HepG2 (cell line): Measurements from ENCODE around the gene SCAF11. TPM values are rescaled to one million over a fixed set of nuclear protein-coding genes. Genes with fewer than 3 reads are reported as not detected.
A peak's percentile ranks its signal among the peaks of the same experiment; 100 is the strongest.

Experiments
- AHR ChIP-seq: IDR thresholded peaks from 2 replicates; pipeline ENCODE4 v1.6.1; 2018; ENCODE audit warnings: missing genetic modification reagents, missing compliant biosample characterization
- ATRX ChIP-seq: sonication (generic); formaldehyde crosslinking; IDR thresholded peaks from 2 replicates; pipeline ENCODE4 v1.4.0; 2020; ENCODE audit warnings: missing genetic modification reagents, borderline replicate concordance
- BRCA1 ChIP-seq: sonication (generic); formaldehyde crosslinking; IDR thresholded peaks from 2 replicates; pipeline ENCODE4 v1.4.0; 2020; ENCODE audit warnings: missing genetic modification reagents
- DBP ChIP-seq: sonication (generic); formaldehyde crosslinking; IDR thresholded peaks from 2 replicates; pipeline ENCODE4 v1.4.0; 2020; ENCODE audit warnings: missing genetic modification reagents; ENCODE audit errors: not compliant biosample characterization
- JDP2 ChIP-seq: sonication (generic); formaldehyde crosslinking; IDR thresholded peaks from 2 replicates; pipeline ENCODE4 v1.8.1; 2022; ENCODE audit warnings: missing genetic modification reagents, borderline replicate concordance
- KLF11 ChIP-seq: IDR thresholded peaks from 2 replicates; pipeline ENCODE4 v1.6.1; 2016; ENCODE audit warnings: missing compliant biosample characterization
- MXI1 ChIP-seq: IDR thresholded peaks from 3 replicates; pipeline ENCODE4 v1.6.1; 2012; ENCODE audit warnings: low read depth, low read length, inconsistent platforms, borderline replicate concordance
- RNF2 ChIP-seq: fragments of 450-650 bp; conservative IDR thresholded peaks from 2 replicates; pipeline ENCODE4 v1.6.1; 2016; ENCODE audit warnings: low read depth
- RORA ChIP-seq: sonication (generic); formaldehyde crosslinking; IDR thresholded peaks from 2 replicates; pipeline ENCODE4 v1.5.0; 2020; ENCODE audit warnings: mild to moderate bottlenecking, missing genetic modification reagents, moderate library complexity
- ZNF101 ChIP-seq: sonication (generic); formaldehyde crosslinking; IDR thresholded peaks from 2 replicates; pipeline ENCODE4 v1.4.0; 2020; ENCODE audit warnings: mild to moderate bottlenecking, low read depth, missing genetic modification reagents, borderline replicate concordance
- ZNF263 ChIP-seq: sonication (generic); formaldehyde crosslinking; IDR thresholded peaks from 2 replicates; pipeline ENCODE4 v1.4.0; 2020; ENCODE audit warnings: missing genetic modification reagents
- ZNF317 ChIP-seq: sonication (generic); formaldehyde crosslinking; IDR thresholded peaks from 2 replicates; pipeline ENCODE4 v1.5.0; 2020; ENCODE audit warnings: mild to moderate bottlenecking, missing genetic modification reagents
- ZNF343 ChIP-seq: sonication (generic); formaldehyde crosslinking; IDR thresholded peaks from 2 replicates; pipeline ENCODE4 v1.4.0; 2020; ENCODE audit warnings: mild to moderate bottlenecking, missing genetic modification reagents
- ZNF75D ChIP-seq: sonication (generic); formaldehyde crosslinking; IDR thresholded peaks from 2 replicates; pipeline ENCODE4 v1.8.1; 2023; ENCODE audit warnings: missing genetic modification reagents, mild to moderate bottlenecking, borderline replicate concordance
- ZXDC ChIP-seq: sonication (generic); formaldehyde crosslinking; IDR thresholded peaks from 2 replicates; pipeline ENCODE4 v1.5.0; 2020; ENCODE audit warnings: mild to moderate bottlenecking, missing genetic modification reagents
- ZZZ3 ChIP-seq: sonication (generic); formaldehyde crosslinking; IDR thresholded peaks from 2 replicates; pipeline ENCODE4 v1.4.0; 2020; ENCODE audit warnings: missing genetic modification reagents, mild to moderate bottlenecking, borderline replicate concordance
- polyA plus RNA-seq, 8 experiments: library from polyadenylated mRNA; depleted of rRNA in 3 of 8; stranded (reverse) in 7 of 8; unstranded in 1 of 8; fragments of >200 nt; fragmentation: Illumina TruSeq in 4 of 8; extraction: Trizol in 4 of 8; gene quantifications; 2 replicates each; pipeline versions ENCODE4 v1.2.1 to v1.2.3, GENCODE V29; 2011 to 2016; ENCODE audit warnings: low read depth in 4 of 8, missing spikeins in 1 of 8, mixed read lengths in 1 of 8; ENCODE audit not compliant: insufficient read depth in 1 of 8
- total RNA-seq, 5 experiments: library from RNA; depleted of rRNA; stranded (reverse); fragments of >200 nt; fragmentation: Illumina TruSeq; extraction: Trizol; gene quantifications; 2 replicates each; pipeline ENCODE4 v1.2.3, GENCODE V29; 2016; ENCODE audit warnings: low read depth in 1 of 5
- TF ChIP-seq, protein P1 (sequence below), 2 experiments: sonication (generic) in 1 of 2; formaldehyde crosslinking in 1 of 2; IDR thresholded peaks; 2 replicates each; pipeline versions ENCODE4 v1.5.1 to v1.6.1; 2011 to 2020; ENCODE audit warnings: borderline replicate concordance in 1 of 2, low read depth in 1 of 2, low read length in 1 of 2, mild to moderate bottlenecking in 1 of 2, missing genetic modification reagents in 1 of 2, moderate library complexity in 1 of 2
- TF ChIP-seq, protein P2 (sequence below): IDR thresholded peaks from 2 replicates; pipeline ENCODE4 v1.6.1; 2016; ENCODE audit warnings: mild to moderate bottlenecking, missing biosample characterization, missing genetic modification reagents
- TF ChIP-seq, protein P3 (sequence below): sonication (generic); formaldehyde crosslinking; IDR thresholded peaks from 2 replicates; pipeline ENCODE4 v1.5.1; 2020; ENCODE audit warnings: mild to moderate bottlenecking, moderate library complexity, missing genetic modification reagents
- TF ChIP-seq, protein P4 (sequence below): sonication (generic); formaldehyde crosslinking; IDR thresholded peaks from 2 replicates; pipeline ENCODE4 v1.8.1; 2023; ENCODE audit warnings: missing genetic modification reagents, mild to moderate bottlenecking, borderline replicate concordance

The SCAF11 gene
- total and polyA plus RNA-seq, 2 of the 13 experiments (the other 11 are each of a cell fraction or from before 2014, with no cell fraction given): 26.9 to 38.3 TPM

DNA sequence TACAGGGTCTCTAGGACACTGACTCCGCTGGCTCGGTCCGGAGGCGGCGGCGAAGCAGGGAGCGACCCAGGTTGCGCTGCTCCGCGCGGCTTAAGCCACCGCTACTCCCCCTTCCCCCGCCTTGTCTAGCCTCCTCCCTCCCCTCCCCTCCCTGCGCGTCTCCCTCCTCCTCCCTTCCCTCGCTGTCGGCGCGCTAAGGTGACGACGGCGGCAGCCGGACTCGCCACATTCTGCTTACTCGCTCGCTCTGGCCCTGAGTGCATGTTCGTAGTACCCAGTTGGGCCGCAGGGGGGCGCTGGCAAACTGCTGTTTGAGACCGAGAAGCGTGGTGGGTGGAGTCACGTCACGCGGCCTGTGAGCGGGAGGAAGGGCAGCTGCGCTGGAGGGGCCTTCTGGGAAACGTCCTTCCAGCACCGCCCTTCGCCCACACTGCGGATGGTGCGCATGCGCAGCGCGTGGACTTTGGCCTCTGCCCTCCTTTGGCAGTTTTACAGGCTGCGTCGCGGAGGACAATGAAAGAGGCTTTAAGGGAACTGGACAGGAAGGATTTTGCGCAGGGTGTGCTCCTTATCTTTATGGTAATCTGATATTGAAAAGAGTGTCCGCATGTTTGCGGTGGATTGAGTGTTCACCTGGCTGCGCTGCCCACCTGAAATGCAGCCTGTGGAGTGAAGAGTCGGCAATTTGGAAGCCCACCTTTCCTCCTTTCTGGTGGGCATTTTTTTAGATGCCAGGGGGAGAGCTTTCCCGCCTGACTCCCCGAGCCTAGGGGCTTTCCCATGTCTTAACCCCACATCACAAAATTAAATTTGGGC, at the start of gene SCAF11 (continued):
- TF ChIP-seq ZNF343 (CRISPR knock-in tag) (peak; percentile 85; the same call in 1 of the 2 replicates), ZNF101 (CRISPR knock-in tag) (0 out of 2 replicates have a peak, but pooled peaks have one; percentile 75), RNF2 (peak; percentile 93), ZXDC (CRISPR knock-in tag) (no peak; the same call in 1 of the 2 replicates), JDP2 (CRISPR knock-in tag) (no peak), RORA (no peak), ZNF263 (peak; percentile 75; the same call in 1 of the 2 replicates), BRCA1 (peak; percentile 20; the same call in 1 of the 2 replicates), MXI1 (peak; percentile 91; the same call in 2 of the 3 replicates), ZNF317 (CRISPR knock-in tag) (peak; percentile 83), AHR (CRISPR knock-in tag) (peak; percentile 53), ZNF75D (CRISPR knock-in tag) (no peak; the same call in 1 of the 2 replicates), KLF11 (CRISPR knock-in tag) (peak; percentile 85; the same call in 1 of the 2 replicates), ZZZ3 (CRISPR knock-in tag) (peak; percentile 92; the same call in 1 of the 2 replicates), ATRX (no peak), DBP (CRISPR knock-in tag) (peak; percentile 87)
- TF ChIP-seq, protein P1, sequence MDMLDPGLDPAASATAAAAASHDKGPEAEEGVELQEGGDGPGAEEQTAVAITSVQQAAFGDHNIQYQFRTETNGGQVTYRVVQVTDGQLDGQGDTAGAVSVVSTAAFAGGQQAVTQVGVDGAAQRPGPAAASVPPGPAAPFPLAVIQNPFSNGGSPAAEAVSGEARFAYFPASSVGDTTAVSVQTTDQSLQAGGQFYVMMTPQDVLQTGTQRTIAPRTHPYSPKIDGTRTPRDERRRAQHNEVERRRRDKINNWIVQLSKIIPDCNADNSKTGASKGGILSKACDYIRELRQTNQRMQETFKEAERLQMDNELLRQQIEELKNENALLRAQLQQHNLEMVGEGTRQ (IDR thresholded peaks at IDR 0.05; ENCODE audit: low read depth, low read length): peak; percentile 55; the same call in 1 of the 2 replicates
- TF ChIP-seq, protein P1 (CRISPR knock-in tag; IDR thresholded peaks at IDR 0.05; ENCODE audit: borderline replicate concordance): peak; percentile 87
- TF ChIP-seq, protein P2, sequence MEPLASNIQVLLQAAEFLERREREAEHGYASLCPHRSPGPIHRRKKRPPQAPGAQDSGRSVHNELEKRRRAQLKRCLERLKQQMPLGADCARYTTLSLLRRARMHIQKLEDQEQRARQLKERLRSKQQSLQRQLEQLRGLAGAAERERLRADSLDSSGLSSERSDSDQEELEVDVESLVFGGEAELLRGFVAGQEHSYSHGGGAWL: peak; percentile 78
- TF ChIP-seq, protein P3, sequence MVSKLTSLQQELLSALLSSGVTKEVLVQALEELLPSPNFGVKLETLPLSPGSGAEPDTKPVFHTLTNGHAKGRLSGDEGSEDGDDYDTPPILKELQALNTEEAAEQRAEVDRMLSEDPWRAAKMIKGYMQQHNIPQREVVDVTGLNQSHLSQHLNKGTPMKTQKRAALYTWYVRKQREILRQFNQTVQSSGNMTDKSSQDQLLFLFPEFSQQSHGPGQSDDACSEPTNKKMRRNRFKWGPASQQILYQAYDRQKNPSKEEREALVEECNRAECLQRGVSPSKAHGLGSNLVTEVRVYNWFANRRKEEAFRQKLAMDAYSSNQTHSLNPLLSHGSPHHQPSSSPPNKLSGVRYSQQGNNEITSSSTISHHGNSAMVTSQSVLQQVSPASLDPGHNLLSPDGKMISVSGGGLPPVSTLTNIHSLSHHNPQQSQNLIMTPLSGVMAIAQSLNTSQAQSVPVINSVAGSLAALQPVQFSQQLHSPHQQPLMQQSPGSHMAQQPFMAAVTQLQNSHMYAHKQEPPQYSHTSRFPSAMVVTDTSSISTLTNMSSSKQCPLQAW (CRISPR knock-in tag): peak; percentile 96
- TF ChIP-seq, protein P4, sequence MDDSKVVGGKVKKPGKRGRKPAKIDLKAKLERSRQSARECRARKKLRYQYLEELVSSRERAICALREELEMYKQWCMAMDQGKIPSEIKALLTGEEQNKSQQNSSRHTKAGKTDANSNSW (CRISPR knock-in tag): peak; percentile 82; the same call in 1 of the 2 replicates
